ENCODE measurements around the gene SASH3. TPM values are rescaled to one million over a fixed set of nuclear protein-coding genes. Genes with fewer than 3 reads are reported as not detected.

SASH3 gene
- total RNA-seq, 2 experiments from 2014 or later, result 231 to 248 TPM

DNA sequence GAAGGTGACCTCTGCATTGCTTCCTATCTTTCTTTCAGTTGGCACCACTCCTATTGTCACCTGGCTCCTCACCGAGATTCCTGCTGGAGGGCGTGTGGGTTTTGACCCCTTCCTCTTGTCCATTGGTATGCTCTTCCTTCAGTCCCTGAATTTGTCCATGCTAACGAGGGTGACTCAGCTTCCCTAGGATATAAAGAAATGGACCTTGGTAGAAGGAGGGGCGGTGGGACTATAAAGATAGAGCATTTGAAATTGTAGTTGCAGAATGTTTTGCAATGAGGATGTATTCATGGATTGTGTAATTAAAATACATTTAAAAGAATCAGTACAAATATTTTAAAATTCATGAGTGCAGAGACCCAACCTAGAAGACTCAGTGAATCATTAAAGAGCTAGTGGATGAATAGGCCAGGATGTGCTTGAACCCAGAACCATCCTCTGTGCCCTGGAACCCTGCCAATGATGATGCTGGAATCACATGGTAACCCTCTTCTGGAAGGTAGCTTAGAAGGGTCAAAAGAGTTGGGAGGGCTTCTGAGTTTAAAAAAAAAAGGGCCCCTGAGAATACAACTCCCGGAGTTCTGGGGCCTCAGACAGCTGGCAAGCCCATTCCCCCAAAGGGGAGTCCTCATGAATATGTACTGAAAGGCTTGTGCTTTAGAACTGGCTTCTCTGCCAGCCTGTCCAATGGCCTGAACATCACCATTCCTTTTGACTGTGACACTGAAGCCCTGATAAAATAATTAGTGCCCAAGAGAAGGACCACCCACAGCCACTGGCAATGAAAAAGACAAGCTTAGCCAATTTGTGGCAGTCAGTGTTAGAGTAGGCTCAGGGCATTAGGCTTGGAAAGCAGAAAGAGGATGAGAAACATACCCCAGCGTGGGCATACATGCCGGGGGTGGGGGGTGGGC lies 32.9 kb upstream of the SASH3 start:
- H3K9me3 Mint-ChIP-seq (ENCODE audit: low read depth), result no peaks in the 10 kb centered on the region
- CTCF ChIA-PET, result interaction anchor here (0.6 to 1.8 kb wide), 3 partner anchors 9 to 77 kb away, joined by 3 to 5 read pairs (median 5); no protein-coding TSS in a partner anchor
- H3K27ac Mint-ChIP-seq, result no peak overlapping the region
- DNase-seq, result no peak
- peaks cover 38% of the 10 kb centered on the region for H3K4me1 Mint-ChIP-seq
- H3K36me3 Mint-ChIP-seq, result no peaks in the 10 kb centered on the region
- H3K27me3 Mint-ChIP-seq, result no peaks in the 10 kb centered on the region
- ATAC-seq, result no peak
- no peak overlapping the region for H3K4me3 Mint-ChIP-seq

DNA sequence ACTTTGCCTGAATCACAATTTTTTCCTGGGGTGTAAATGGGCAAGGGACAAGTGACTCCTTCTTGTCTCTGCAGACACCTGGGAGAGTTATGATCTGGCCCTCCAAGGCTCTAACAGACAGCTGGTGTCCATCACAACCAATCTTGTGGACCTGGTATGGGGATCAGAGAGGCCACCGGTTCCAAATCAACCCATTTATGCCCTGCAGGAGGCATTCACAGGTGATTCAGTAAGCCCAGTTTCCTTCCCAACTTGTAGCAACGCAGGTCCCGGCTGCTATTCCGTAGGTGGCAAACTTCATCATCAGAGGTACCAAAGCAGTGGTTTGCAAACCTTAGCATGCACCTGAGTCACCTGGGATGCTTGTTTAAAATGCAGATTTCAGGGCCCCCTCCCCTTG lies 32.2 kb upstream of the SASH3 start:
- CTCF ChIA-PET, result interaction anchor here (0.6 to 1.8 kb wide), 2 partner anchors 14 to 76 kb away, joined by 3 to 5 read pairs; no protein-coding TSS in a partner anchor
- no peak overlapping the region for H3K4me3 Mint-ChIP-seq
- ATAC-seq (no peak), DNase-seq (no peak)
- peaks cover 35% of the 10 kb centered on the region for H3K4me1 Mint-ChIP-seq
- no peak overlapping the region for H3K27ac Mint-ChIP-seq
- H3K27me3 Mint-ChIP-seq, result no peaks in the 10 kb centered on the region
- no peaks in the 10 kb centered on the region for H3K9me3 Mint-ChIP-seq (ENCODE audit: low read depth)
- no peaks in the 10 kb centered on the region for H3K36me3 Mint-ChIP-seq

DNA sequence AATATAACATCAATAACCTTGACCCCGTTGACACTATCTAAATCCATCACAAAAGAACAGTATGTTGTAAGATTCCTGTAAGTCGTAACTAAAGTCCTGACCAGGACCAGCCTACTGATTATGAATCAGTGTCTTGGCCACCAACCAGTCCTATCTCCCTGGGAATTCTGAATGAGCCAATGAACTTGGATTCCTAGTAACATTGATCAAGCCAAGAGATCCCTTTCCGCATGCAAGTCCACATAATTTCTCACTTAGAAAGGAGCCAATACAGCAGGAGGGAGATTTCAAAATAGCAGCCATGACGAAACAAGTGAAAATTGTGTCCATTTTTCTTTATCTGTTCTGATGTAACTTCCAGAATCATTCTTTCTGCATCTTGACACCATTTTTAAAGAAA lies 31.4 kb upstream of the SASH3 start:
- CTCF ChIA-PET, result no interaction called here
- DNase-seq (no peak), ATAC-seq (no peak)
- Mint-ChIP-seq H3K36me3 (no peaks in the 10 kb centered on the region), H3K4me3 (no peak overlapping the region), H3K27me3 (no peaks in the 10 kb centered on the region), H3K27ac (no peak overlapping the region), H3K4me1 (peaks cover 30% of the 10 kb centered on the region), H3K9me3 (ENCODE audit: low read depth) (no peaks in the 10 kb centered on the region)

DNA sequence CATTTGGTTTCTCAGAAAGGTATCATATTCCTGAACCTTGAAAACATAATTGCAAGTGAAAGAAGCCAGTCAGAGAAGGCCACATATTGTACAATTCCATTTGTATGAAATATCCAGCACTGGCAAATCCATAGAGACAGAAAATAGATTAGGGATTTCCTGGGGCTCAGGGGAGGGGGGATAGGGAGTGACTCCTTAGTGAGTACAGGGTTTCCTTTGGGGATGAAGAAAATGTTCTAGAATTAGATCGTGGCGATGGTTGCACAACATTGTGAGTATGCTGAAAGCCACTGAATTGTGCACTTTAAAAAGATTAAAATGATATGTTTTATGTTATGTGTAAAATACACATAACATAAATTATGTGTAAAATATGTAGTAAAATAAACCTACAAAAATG lies 30.7 kb upstream of the SASH3 start:
- CTCF ChIA-PET, result no interaction called here
- peaks cover 24% of the 10 kb centered on the region for H3K4me1 Mint-ChIP-seq
- H3K27me3 Mint-ChIP-seq, result no peaks in the 10 kb centered on the region
- no peak overlapping the region for H3K27ac Mint-ChIP-seq
- no peaks in the 10 kb centered on the region for H3K36me3 Mint-ChIP-seq
- H3K9me3 Mint-ChIP-seq (ENCODE audit: low read depth), result no peaks in the 10 kb centered on the region
- H3K4me3 Mint-ChIP-seq, result no peak overlapping the region
- ATAC-seq (no peak), DNase-seq (no peak)

DNA sequence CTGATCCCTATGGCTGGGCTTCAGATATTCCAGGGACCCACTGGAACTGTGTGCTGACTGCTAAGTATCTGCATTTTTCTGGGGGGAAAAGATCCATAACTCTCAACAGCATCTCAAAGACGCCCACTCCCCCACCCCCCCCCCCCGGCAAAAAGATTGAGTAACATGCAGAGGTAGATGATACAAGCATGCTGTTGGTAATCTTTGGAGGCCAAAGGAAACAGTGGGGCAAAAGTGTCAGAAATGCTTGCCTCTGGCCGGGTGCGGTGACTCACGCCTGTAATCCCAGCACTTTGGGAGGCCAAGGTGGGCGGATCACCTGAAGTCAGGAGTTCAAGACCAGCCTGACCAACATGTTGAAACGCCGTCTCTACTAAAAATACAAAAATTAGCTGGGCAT lies 28.8 kb upstream of the SASH3 start:
- Mint-ChIP-seq H3K9me3 (ENCODE audit: low read depth) (no peaks in the 10 kb centered on the region), H3K4me1 (peaks cover 17% of the 10 kb centered on the region), H3K27ac (no peak overlapping the region), H3K4me3 (no peak overlapping the region), H3K27me3 (no peaks in the 10 kb centered on the region), H3K36me3 (no peaks in the 10 kb centered on the region)
- CTCF ChIA-PET, result no interaction called here
- ATAC-seq (no peak), DNase-seq (no peak)

DNA sequence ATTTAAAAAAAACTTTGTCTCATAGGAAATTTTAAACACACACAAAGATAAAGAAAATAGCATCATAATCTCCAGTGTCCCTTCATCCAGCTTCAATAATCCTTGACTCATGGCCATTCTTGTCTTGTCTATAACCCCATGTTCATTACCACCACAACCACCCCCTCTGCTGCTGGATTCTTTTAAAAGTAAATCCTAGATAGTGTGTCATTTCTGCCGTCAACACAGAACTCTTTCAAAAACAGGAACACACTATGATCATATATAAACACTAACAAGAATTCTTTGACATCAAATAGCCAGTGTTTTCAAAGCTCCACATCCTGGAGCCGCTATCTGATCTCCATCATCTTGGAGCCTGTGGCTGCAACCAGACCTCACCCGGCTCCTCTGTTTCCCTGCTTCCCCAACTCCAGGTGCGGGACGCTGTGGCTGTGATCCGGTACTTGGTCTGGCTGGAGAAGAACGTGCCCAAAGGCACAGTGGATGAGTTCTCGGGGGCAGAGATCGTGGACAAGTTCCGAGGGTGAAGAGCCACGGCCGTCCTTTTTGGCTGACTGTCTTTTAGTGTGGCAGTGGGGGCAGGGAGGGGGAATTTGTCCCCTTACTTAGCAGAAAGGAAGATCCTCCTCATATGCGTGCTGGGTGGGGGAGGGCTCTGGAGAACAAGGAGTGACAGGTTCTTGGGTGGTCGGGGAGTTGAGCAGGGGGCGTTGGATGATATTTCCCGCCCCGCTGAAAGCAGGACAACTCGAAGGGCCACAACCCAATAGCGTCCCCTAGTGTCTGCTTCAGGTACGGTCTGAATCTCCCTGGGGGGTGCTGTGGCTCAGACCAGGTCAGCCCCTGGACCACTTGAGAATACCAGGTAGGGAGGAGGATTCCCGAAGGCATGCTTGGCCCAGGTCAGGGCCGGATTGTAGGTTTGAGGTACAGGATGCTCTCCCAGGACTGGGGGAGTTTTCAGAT lies 25.4 kb upstream of the SASH3 start:
- Mint-ChIP-seq H3K4me3 (no peak overlapping the region), H3K27ac (no peak overlapping the region), H3K36me3 (no peaks in the 10 kb centered on the region), H3K4me1 (peaks cover 45% of the 10 kb centered on the region), H3K9me3 (ENCODE audit: low read depth) (no peaks in the 10 kb centered on the region), H3K27me3 (no peaks in the 10 kb centered on the region)
- CTCF ChIA-PET, result interaction anchor here (0.7 to 2.9 kb wide), 15 partner anchors 10 to 119 kb away, joined by 3 to 15 read pairs (median 4); partner anchors contain the start of gene APLN
- ATAC-seq (no peak), DNase-seq (no peak)

DNA sequence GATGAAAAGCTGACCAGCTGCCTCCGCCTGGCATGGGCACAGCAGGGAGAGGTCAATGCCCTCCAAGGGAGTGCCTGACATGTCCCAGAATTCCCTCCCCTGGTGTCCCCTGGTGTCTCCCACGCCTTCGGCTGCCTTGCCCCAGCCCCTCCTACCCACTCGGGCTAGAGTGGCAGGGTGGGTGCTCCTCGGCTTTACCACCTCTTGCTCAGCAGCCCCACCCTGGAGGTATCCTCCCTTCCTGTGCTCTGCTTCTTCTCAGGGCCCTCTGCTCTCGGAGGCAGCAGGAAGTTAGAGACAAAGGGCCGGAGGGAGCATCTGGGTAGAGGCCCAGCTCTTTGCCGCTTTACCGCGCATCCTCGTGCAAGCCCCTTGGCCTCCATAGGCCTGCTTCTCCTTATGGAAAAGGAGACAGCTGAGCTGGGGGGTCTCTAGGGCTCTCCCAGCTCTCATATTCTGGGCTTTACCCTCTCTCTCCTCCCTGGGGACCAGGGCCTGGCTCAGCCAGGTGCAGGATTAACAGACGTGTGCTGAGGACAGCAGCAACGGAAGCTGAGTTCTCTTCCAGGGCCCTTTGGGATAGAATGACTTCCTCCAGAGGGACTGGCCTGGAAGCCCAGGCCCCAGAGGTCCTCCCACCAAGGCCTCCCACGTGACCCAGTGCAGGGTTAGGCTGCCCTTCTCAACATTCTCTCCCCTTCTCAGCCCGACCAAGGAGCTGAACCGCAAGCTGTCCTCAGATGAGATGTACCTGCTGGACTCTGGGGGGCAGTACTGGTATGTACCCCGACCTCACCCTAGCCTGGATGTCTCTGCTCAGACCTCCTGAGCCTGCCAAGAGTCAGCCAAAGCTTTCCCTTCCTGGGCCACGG lies 23.7 kb upstream of the SASH3 start:
- Mint-ChIP-seq H3K4me1 (peaks cover 62% of the 10 kb centered on the region), H3K27ac (peak overlapping the region; percentile 77), H3K4me3 (peak overlapping the region; percentile 60), H3K9me3 (ENCODE audit: low read depth) (no peaks in the 10 kb centered on the region), H3K27me3 (no peaks in the 10 kb centered on the region), H3K36me3 (no peaks in the 10 kb centered on the region)
- CTCF ChIA-PET, result interaction anchor here (0.7 to 2.9 kb wide), 17 partner anchors 9 to 305 kb away, joined by 3 to 17 read pairs (median 6); partner anchors contain the start of gene SASH3
- peak; percentile 58 for DNase-seq
- peak; percentile 41 for ATAC-seq

DNA sequence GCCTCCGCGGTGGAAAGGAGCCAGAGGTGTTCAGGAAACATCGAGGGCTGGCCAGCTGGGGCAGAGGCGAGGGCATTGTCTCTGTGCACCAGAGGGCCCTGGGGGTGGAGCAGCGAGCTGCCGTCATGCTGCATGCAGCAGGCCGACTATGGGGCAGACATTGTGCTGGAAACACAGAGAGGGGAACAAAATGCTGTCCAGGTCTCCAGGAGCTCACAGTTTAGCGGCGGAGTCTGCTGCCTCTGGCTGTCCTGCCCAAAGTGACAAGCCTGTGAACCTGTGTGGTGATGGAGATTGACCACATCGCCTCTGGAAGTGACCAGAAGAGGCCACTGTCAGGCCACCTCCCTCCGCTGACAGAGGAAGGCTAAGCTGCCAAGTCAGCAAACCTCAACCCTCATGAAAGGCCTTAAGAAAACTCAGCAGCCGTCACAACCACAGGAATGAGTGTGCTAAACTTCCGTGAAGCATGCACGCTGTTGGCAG lies 20.1 kb upstream of the SASH3 start:
- peak overlapping the region; percentile 39 for H3K4me3 Mint-ChIP-seq
- no peaks in the 10 kb centered on the region for H3K27me3 Mint-ChIP-seq
- no peaks in the 10 kb centered on the region for H3K9me3 Mint-ChIP-seq (ENCODE audit: low read depth)
- H3K27ac Mint-ChIP-seq, result peak overlapping the region; percentile 87
- peak; percentile 77 for ATAC-seq
- CTCF ChIA-PET, result interaction anchor here (0.5 to 6.5 kb wide), 10 partner anchors 9 to 301 kb away, joined by 3 to 66 read pairs (median 4); partner anchors contain the start of gene SASH3
- H3K36me3 Mint-ChIP-seq, result peaks cover 2% of the 10 kb centered on the region
- peaks cover 66% of the 10 kb centered on the region for H3K4me1 Mint-ChIP-seq
- peak; percentile 84 for DNase-seq

DNA sequence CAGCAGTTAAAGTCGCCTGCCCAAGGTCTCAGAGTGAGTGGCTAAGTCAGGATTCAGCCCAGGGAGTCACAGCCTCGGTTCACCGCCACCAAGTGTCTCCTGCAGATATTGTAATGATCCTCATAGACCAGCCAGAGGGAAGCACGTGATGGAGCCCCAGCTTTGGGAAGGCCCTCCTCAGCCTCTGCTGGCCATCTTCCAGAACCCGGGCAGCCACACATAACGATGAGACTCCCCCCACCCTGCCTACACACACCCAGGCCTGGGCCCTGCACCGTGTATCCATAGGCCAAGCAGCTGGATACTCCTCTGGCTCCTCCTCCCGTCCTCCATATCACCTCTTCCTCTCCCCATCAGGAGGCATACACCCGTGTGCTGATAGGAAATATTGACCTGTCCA lies 19.6 kb upstream of the SASH3 start:
- CTCF ChIA-PET, result interaction anchor here (0.8 to 6.5 kb wide), 9 partner anchors 9 to 301 kb away, joined by 3 to 66 read pairs (median 5); partner anchors contain the start of gene SASH3
- peaks cover 62% of the 10 kb centered on the region for H3K4me1 Mint-ChIP-seq
- H3K4me3 Mint-ChIP-seq, result no peak overlapping the region
- H3K36me3 Mint-ChIP-seq, result peaks cover 2% of the 10 kb centered on the region
- no peak for DNase-seq
- ATAC-seq, result peak; percentile 7
- H3K27me3 Mint-ChIP-seq, result no peaks in the 10 kb centered on the region
- H3K27ac Mint-ChIP-seq, result peak overlapping the region; percentile 87
- H3K9me3 Mint-ChIP-seq (ENCODE audit: low read depth), result no peaks in the 10 kb centered on the region

DNA sequence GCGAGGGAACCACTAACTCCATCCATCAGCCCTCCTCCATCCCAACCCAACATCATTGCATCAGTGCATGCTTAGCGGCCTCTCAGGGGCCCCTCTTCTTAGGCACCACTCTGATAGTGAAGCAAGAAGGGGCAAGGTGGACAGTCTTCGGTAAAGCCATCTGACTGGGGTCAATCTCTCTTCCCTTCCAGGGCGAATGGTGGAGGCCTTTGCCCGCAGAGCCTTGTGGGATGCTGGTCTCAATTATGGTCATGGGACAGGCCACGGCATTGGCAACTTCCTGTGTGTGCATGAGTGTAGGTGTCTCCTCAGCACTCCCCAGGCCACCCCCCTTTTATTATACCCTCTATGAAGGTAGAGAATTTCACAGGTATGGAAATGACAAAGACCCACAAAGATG lies 18.8 kb upstream of the SASH3 start:
- CTCF ChIA-PET, result interaction anchor here (6.5 kb wide), 1 partner anchor 20 kb away, joined by 66 read pairs; the partner anchor contains the start of gene SASH3
- Mint-ChIP-seq H3K27ac (no peak overlapping the region), H3K36me3 (peaks cover 4% of the 10 kb centered on the region), H3K4me1 (peaks cover 59% of the 10 kb centered on the region), H3K27me3 (no peaks in the 10 kb centered on the region), H3K9me3 (ENCODE audit: low read depth) (no peaks in the 10 kb centered on the region), H3K4me3 (no peak overlapping the region)
- ATAC-seq, result no peak
- no peak for DNase-seq

DNA sequence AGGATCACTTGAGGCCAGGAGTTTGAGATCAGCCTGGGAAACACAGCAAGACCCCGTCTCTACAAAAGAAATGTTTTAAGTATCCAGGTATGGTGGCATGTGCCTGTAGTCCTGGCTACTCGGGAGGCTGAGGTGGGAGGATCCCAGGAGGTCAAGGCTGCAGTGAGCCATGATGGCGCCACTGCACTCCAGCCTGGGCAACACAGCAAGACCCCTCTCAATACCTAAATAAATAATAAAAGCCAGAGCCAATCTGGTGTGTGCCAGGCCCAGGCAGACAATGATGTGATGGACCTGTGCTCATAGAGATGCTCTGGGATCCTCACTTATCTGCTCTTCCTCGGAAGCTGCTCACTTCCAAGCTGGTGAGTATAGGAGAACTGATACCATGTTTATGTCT lies 18.2 kb upstream of the SASH3 start:
- CTCF ChIA-PET, result interaction anchor here (6.5 kb wide), 1 partner anchor 19 kb away, joined by 66 read pairs; the partner anchor contains the start of gene SASH3
- ATAC-seq, result no peak
- Mint-ChIP-seq H3K4me1 (peaks cover 56% of the 10 kb centered on the region), H3K27me3 (no peaks in the 10 kb centered on the region), H3K27ac (no peak overlapping the region), H3K9me3 (ENCODE audit: low read depth) (no peaks in the 10 kb centered on the region), H3K36me3 (peaks cover 5% of the 10 kb centered on the region), H3K4me3 (no peak overlapping the region)
- no peak for DNase-seq

DNA sequence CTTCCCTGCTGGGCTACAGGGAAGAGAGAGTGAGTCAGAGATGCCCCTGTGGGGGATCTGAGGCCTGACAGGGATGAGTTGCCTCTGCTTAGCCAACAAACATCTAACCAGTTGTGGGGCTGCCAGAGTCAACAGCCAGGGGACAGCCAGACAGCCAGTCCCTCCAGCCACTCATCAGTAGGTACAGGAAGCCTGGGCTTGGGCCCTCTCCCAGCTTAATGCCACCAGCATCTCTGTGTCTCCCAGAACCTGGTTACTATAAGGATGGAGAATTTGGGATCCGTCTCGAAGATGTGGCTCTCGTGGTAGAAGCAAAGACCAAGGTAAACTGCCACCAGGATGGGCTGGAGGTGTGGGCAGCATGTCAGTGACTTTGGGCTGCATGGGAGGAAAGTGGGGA lies 17.3 kb upstream of the SASH3 start:
- H3K36me3 Mint-ChIP-seq, result peaks cover 5% of the 10 kb centered on the region
- H3K27me3 Mint-ChIP-seq, result no peaks in the 10 kb centered on the region
- H3K4me1 Mint-ChIP-seq, result peaks cover 55% of the 10 kb centered on the region
- DNase-seq (no peak), ATAC-seq (no peak)
- no peak overlapping the region for H3K27ac Mint-ChIP-seq
- no peak overlapping the region for H3K4me3 Mint-ChIP-seq
- no peaks in the 10 kb centered on the region for H3K9me3 Mint-ChIP-seq (ENCODE audit: low read depth)
- CTCF ChIA-PET, result interaction anchor here (1.0 to 6.5 kb wide), 2 partner anchors 14 to 18 kb away, joined by 4 to 66 read pairs; partner anchors contain the start of gene SASH3
